ENCODE measurements around the gene CCN5.

Gene CCN5

DNA sequence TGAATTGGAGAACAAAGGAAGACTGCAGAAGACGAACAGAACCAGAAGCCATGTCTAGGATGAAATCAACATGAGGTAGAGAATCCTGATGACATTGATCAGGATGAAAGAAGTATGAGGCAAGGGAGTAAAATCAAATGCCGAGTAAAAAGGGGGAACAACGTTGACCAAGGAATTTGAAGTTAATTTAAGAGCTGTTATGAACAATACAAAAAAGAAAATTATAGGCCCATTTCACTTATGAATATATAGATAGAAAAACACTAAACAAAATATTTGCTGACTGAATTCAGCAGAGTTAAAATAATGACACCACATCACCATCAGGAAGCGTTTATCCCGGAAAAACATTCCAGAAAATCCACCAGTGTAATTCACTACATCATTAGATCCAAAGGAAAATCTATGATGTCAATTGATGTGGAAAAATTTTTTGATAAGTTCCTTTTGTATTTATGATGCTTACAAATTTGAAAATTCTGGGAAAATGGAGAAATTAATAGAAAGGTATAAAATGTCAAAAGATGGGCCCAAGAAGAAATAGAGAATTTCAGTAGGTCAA lies 8.1 kb upstream of the CCN5 start:
- H3K27me3 ChIP-seq (ENCODE audit: control insufficient read depth in 1 of 2, insufficient read depth in 1 of 2, low read length in 2 of 2): no peaks in the 10 kb centered on the region

DNA sequence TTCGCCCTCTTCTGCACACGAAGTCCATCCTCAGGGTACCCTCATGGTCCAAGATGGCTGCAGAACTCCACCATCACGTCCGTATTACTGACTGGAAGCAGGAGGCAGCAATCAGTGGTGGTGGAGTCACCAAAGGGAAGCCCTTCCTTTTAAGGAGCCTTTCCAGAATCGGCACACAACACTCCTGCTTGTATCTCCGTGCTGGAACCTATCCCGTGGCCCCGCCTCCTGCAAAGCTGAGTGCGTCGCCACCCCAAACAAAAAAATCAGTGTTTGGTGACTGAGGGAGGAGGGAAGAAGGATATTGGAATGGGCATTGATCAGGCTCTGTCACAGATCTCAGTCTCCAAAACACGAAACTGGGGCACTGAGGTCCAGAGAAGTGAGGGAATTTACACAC lies 5.8 kb upstream of the CCN5 start:
- H3K23ac ChIP-seq (ENCODE audit: low read length in 2 of 2): no peak overlapping the region
- H2AK5ac ChIP-seq (ENCODE audit: low read length, severe bottlenecking): no peak overlapping the region
- H3K18ac ChIP-seq (ENCODE audit: low read depth in 1 of 2, low read length in 2 of 2): no peak overlapping the region
- WGBS: 79% methylated on average over 11 of the region's 11 CpGs
- no peak overlapping the region for H4K8ac ChIP-seq (ENCODE audit: low read length)
- no peaks in the 10 kb centered on the region for H3K27me3 ChIP-seq (ENCODE audit: control insufficient read depth in 1 of 2, insufficient read depth in 1 of 2, low read length in 2 of 2)
- no peak overlapping the region for H2BK12ac ChIP-seq (ENCODE audit: low read length in 2 of 2)
- peaks cover 16% of the 10 kb centered on the region for H3K4me1 ChIP-seq (ENCODE audit: control insufficient read depth, insufficient read depth, low read depth, low read length)
- H3K9ac ChIP-seq (ENCODE audit: low read length): no peak overlapping the region
- DNase-seq: no peak
- no peaks in the 10 kb centered on the region for H3K9me3 ChIP-seq (ENCODE audit: control insufficient read depth, low read length)
- H3K79me1 ChIP-seq (replicated peaks; ENCODE audit: low read length, poor library complexity, severe bottlenecking): no peaks in the 10 kb centered on the region
- H3K36me3 ChIP-seq (ENCODE audit: control insufficient read depth in 1 of 2, insufficient read depth in 2 of 2, low read depth in 1 of 2, low read length in 2 of 2): no peaks in the 10 kb centered on the region
- H2BK15ac ChIP-seq (ENCODE audit: low read depth, poor library complexity, severe bottlenecking): no peak overlapping the region
- H3K4me2 ChIP-seq (ENCODE audit: low read length, poor library complexity, severe bottlenecking): no peak overlapping the region
- H3K4ac ChIP-seq (ENCODE audit: low read depth in 1 of 2, low read length in 2 of 2): peak overlapping the region in 1 of 2 experiments; percentile 27
- H4K91ac ChIP-seq (ENCODE audit: low read length): no peak overlapping the region
- no peak overlapping the region for H3K14ac ChIP-seq (ENCODE audit: low read length in 2 of 2)
- no peak overlapping the region for H3K27ac ChIP-seq (ENCODE audit: low read length, poor library complexity, severe bottlenecking)
- H2BK5ac ChIP-seq (ENCODE audit: low read depth, low read length, poor library complexity, severe bottlenecking): no peak overlapping the region
- no peak overlapping the region for H3K4me3 ChIP-seq (ENCODE audit: insufficient read depth in 1 of 2, low read depth in 1 of 2, low read length in 2 of 2)
- no peak overlapping the region for H2BK120ac ChIP-seq (ENCODE audit: low read depth, low read length)
- H2AFZ ChIP-seq (ENCODE audit: low read depth, low read length): no peak overlapping the region

More for the DNA sequence above, 8.1 kb upstream of the CCN5 start:
- Histone ChIP-seq H2BK12ac (ENCODE audit: low read length in 2 of 2) (no peak overlapping the region), H3K9ac (ENCODE audit: low read length) (peak overlapping the region; percentile 86), H4K91ac (ENCODE audit: low read length) (no peak overlapping the region), H3K27ac (ENCODE audit: low read length, poor library complexity, severe bottlenecking) (no peak overlapping the region), H3K18ac (ENCODE audit: low read depth in 1 of 2, low read length in 2 of 2) (no peak overlapping the region), H2AFZ (ENCODE audit: low read depth, low read length) (no peak overlapping the region), H2BK120ac (ENCODE audit: low read depth, low read length) (no peak overlapping the region), H3K9me3 (ENCODE audit: control insufficient read depth, low read length) (no peaks in the 10 kb centered on the region), H3K4me1 (ENCODE audit: control insufficient read depth, insufficient read depth, low read depth, low read length) (peaks cover 35% of the 10 kb centered on the region), H2AK5ac (ENCODE audit: low read length, severe bottlenecking) (no peak overlapping the region), H3K36me3 (ENCODE audit: control insufficient read depth in 1 of 2, insufficient read depth in 2 of 2, low read depth in 1 of 2, low read length in 2 of 2) (no peaks in the 10 kb centered on the region), H3K4me2 (ENCODE audit: low read length, poor library complexity, severe bottlenecking) (no peak overlapping the region), H3K79me1 (replicated peaks; ENCODE audit: low read length, poor library complexity, severe bottlenecking) (no peaks in the 10 kb centered on the region), H3K23ac (ENCODE audit: low read length in 2 of 2) (no peak overlapping the region), H4K8ac (ENCODE audit: low read length) (no peak overlapping the region), H2BK5ac (ENCODE audit: low read depth, low read length, poor library complexity, severe bottlenecking) (no peak overlapping the region), H3K14ac (ENCODE audit: low read length in 2 of 2) (no peak overlapping the region), H3K4ac (ENCODE audit: low read depth in 1 of 2, low read length in 2 of 2) (no peak overlapping the region), H2BK15ac (ENCODE audit: low read depth, poor library complexity, severe bottlenecking) (no peak overlapping the region), H3K4me3 (ENCODE audit: insufficient read depth in 1 of 2, low read depth in 1 of 2, low read length in 2 of 2) (no peak overlapping the region)
- no peak for DNase-seq
- WGBS: 74% methylated on average over 1 of the region's 5 CpGs

DNA sequence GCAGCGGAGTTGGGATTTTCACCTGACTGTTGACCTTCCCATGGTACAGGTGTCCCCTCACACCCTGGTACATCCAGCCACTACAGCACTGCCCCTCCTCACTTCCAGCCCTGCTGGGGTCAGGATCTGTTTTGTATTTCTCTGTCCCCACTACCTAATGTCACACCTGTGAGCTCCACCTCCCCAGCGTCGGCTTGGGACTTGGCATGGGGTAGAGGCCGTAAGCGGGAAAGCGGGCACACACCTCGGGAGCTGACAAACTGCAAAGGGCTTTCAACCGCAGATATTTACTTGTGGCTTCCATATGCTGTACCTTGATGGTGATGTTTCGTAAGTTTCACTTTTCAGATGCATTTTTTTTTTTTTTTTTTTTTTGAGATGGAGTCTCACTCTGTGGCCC lies 5.4 kb upstream of the CCN5 start:
- DNase-seq: no peak
- H3K23ac ChIP-seq (ENCODE audit: low read length in 2 of 2): no peak overlapping the region
- H2BK15ac ChIP-seq (ENCODE audit: low read depth, poor library complexity, severe bottlenecking): no peak overlapping the region
- no peaks in the 10 kb centered on the region for H3K9me3 ChIP-seq (ENCODE audit: control insufficient read depth, low read length)
- H3K27ac ChIP-seq (ENCODE audit: low read length, poor library complexity, severe bottlenecking): no peak overlapping the region
- H3K18ac ChIP-seq (ENCODE audit: low read depth in 1 of 2, low read length in 2 of 2): no peak overlapping the region
- H2AK5ac ChIP-seq (ENCODE audit: low read length, severe bottlenecking): peak overlapping the region; percentile 61
- H3K9ac ChIP-seq (ENCODE audit: low read length): no peak overlapping the region
- no peak overlapping the region for H4K91ac ChIP-seq (ENCODE audit: low read length)
- no peak overlapping the region for H3K4me2 ChIP-seq (ENCODE audit: low read length, poor library complexity, severe bottlenecking)
- H4K8ac ChIP-seq (ENCODE audit: low read length): no peak overlapping the region
- no peak overlapping the region for H2BK5ac ChIP-seq (ENCODE audit: low read depth, low read length, poor library complexity, severe bottlenecking)
- no peaks in the 10 kb centered on the region for H3K27me3 ChIP-seq (ENCODE audit: control insufficient read depth in 1 of 2, insufficient read depth in 1 of 2, low read length in 2 of 2)
- H2BK12ac ChIP-seq (ENCODE audit: low read length in 2 of 2): peak overlapping the region in 1 of 2 experiments; percentile 10
- no peak overlapping the region for H2AFZ ChIP-seq (ENCODE audit: low read depth, low read length)
- peak overlapping the region in 1 of 2 experiments; percentile 27 for H3K4ac ChIP-seq (ENCODE audit: low read depth in 1 of 2, low read length in 2 of 2)
- no peaks in the 10 kb centered on the region for H3K79me1 ChIP-seq (replicated peaks; ENCODE audit: low read length, poor library complexity, severe bottlenecking)
- H3K14ac ChIP-seq (ENCODE audit: low read length in 2 of 2): no peak overlapping the region
- H3K36me3 ChIP-seq (ENCODE audit: control insufficient read depth in 1 of 2, insufficient read depth in 2 of 2, low read depth in 1 of 2, low read length in 2 of 2): no peaks in the 10 kb centered on the region
- H3K4me3 ChIP-seq (ENCODE audit: insufficient read depth in 1 of 2, low read depth in 1 of 2, low read length in 2 of 2): no peak overlapping the region
- peaks cover 16% of the 10 kb centered on the region for H3K4me1 ChIP-seq (ENCODE audit: control insufficient read depth, insufficient read depth, low read depth, low read length)
- 91% methylated on average over 9 of the region's 9 CpGs for WGBS
- H2BK120ac ChIP-seq (ENCODE audit: low read depth, low read length): no peak overlapping the region

DNA sequence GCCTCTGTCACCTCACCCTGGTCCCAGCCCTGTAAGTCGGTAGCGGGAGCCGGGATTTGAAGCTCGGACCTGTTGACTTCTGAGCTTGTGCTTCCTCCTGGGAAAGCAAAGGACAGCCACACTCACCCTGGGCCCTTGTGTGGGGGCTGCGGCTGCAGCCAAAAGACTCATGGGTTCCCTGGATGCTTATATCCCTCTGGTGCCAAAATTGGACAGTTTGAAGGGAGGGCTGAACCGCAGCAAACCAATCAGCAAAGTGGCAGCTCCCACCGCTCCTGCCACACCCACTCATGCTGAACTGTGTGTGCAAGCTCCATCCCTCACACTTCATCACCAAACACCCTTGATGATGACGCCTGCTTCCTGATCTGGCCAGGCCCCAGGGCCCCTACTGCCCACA lies 3.9 kb upstream of the CCN5 start:
- H2BK5ac ChIP-seq (ENCODE audit: low read depth, low read length, poor library complexity, severe bottlenecking): no peak overlapping the region
- H3K9me3 ChIP-seq (ENCODE audit: control insufficient read depth, low read length): no peaks in the 10 kb centered on the region
- DNase-seq: no peak
- no peak overlapping the region for H2AK5ac ChIP-seq (ENCODE audit: low read length, severe bottlenecking)
- no peak overlapping the region for H3K4ac ChIP-seq (ENCODE audit: low read depth in 1 of 2, low read length in 2 of 2)
- H3K4me1 ChIP-seq (ENCODE audit: control insufficient read depth, insufficient read depth, low read depth, low read length): peaks cover 14% of the 10 kb centered on the region
- no peaks in the 10 kb centered on the region for H3K27me3 ChIP-seq (ENCODE audit: control insufficient read depth in 1 of 2, insufficient read depth in 1 of 2, low read length in 2 of 2)
- no peaks in the 10 kb centered on the region for H3K79me1 ChIP-seq (replicated peaks; ENCODE audit: low read length, poor library complexity, severe bottlenecking)
- no peak overlapping the region for H3K4me2 ChIP-seq (ENCODE audit: low read length, poor library complexity, severe bottlenecking)
- H3K27ac ChIP-seq (ENCODE audit: low read length, poor library complexity, severe bottlenecking): no peak overlapping the region
- H2BK12ac ChIP-seq (ENCODE audit: low read length in 2 of 2): peak overlapping the region in 1 of 2 experiments; percentile 7
- H4K91ac ChIP-seq (ENCODE audit: low read length): no peak overlapping the region
- WGBS: 92% methylated on average over 8 of the region's 8 CpGs
- H4K8ac ChIP-seq (ENCODE audit: low read length): no peak overlapping the region
- H3K4me3 ChIP-seq (ENCODE audit: insufficient read depth in 1 of 2, low read depth in 1 of 2, low read length in 2 of 2): no peak overlapping the region
- no peak overlapping the region for H3K23ac ChIP-seq (ENCODE audit: low read length in 2 of 2)
- no peak overlapping the region for H2BK15ac ChIP-seq (ENCODE audit: low read depth, poor library complexity, severe bottlenecking)
- H3K18ac ChIP-seq (ENCODE audit: low read depth in 1 of 2, low read length in 2 of 2): peak overlapping the region in 1 of 2 experiments; percentile 18
- H2AFZ ChIP-seq (ENCODE audit: low read depth, low read length): no peak overlapping the region
- H3K9ac ChIP-seq (ENCODE audit: low read length): no peak overlapping the region
- H3K36me3 ChIP-seq (ENCODE audit: control insufficient read depth in 1 of 2, insufficient read depth in 2 of 2, low read depth in 1 of 2, low read length in 2 of 2): no peaks in the 10 kb centered on the region
- peak overlapping the region in 1 of 2 experiments; percentile 13 for H3K14ac ChIP-seq (ENCODE audit: low read length in 2 of 2)
- H2BK120ac ChIP-seq (ENCODE audit: low read depth, low read length): no peak overlapping the region

Measured in mesenchymal stem cell (in vitro differentiated cells and primary cell).